DND-41 (cell line): Measurements from ENCODE around the gene B4GALNT1.

ENCODE experiments used
- ATAC-seq: fragments of 200-7000 bp; cut with Tn5 transposase; 3 replicates; pipeline ENCODE4 v1.9.1; 2021; ENCODE audit warnings: low read depth; ENCODE audit not compliant: insufficient read depth
- DNase-seq: peaks from one replicate; pipeline ENCODE4 v3.0.0-alpha.2; 2020
- H2AFZ ChIP-seq: 2 replicates; pipeline ENCODE4 v1.6.0; 2012; ENCODE audit warnings: low read depth, low read length
- H3K27ac ChIP-seq: 2 replicates; pipeline ENCODE4 v1.5.1; 2012; ENCODE audit warnings: low read length, inconsistent platforms
- H3K27me3 ChIP-seq: fragments of 200-600 bp; sonication (generic); 2 replicates; pipeline ENCODE4 v1.6.0; 2012; ENCODE audit warnings: low read length, mild to moderate bottlenecking, inconsistent platforms; ENCODE audit not compliant: insufficient read depth, poor library complexity
- H3K36me3 ChIP-seq: 2 replicates; pipeline ENCODE4 v1.5.1; 2012; ENCODE audit warnings: low read length, inconsistent platforms; ENCODE audit not compliant: insufficient read depth
- H3K4me1 ChIP-seq: 2 replicates; pipeline ENCODE4 v1.5.1; 2012; ENCODE audit warnings: mild to moderate bottlenecking, low read length; ENCODE audit not compliant: insufficient read depth
- H3K4me2 ChIP-seq: 2 replicates; pipeline ENCODE4 v1.6.0; 2012; ENCODE audit warnings: mild to moderate bottlenecking, moderate library complexity, low read length, inconsistent platforms; ENCODE audit not compliant: insufficient read depth
- H3K4me3 ChIP-seq, 2 experiments: fragments of 200-600 bp in 1 of 2; shearing (Covaris generic) in 1 of 2; 2 replicates each; pipeline ENCODE4 v1.5.1; 2012 to 2016; ENCODE audit warnings: inconsistent platforms in 2 of 2, low read length in 2 of 2, mild to moderate bottlenecking in 2 of 2, low read depth in 1 of 2, moderate library complexity in 1 of 2
- H3K79me2 ChIP-seq: 2 replicates; pipeline ENCODE4 v1.6.0; 2012; ENCODE audit warnings: low read length, inconsistent platforms; ENCODE audit not compliant: insufficient read depth
- H3K9ac ChIP-seq: 2 replicates; pipeline ENCODE4 v1.6.0; 2012; ENCODE audit warnings: low read depth, mild to moderate bottlenecking, inconsistent platforms, low read length, moderate library complexity
- H3K9me3 ChIP-seq: 2 replicates; pipeline ENCODE4 v1.5.1; 2012; ENCODE audit warnings: low read length, moderate library complexity, mild to moderate bottlenecking, inconsistent platforms; ENCODE audit not compliant: insufficient read depth, severe bottlenecking
- H4K20me1 ChIP-seq: 2 replicates; pipeline ENCODE4 v1.6.0; 2012; ENCODE audit warnings: low read length; ENCODE audit not compliant: insufficient read depth
- CTCF ChIP-seq: IDR thresholded peaks from 2 replicates; pipeline ENCODE4 v1.5.1; 2012; ENCODE audit warnings: borderline replicate concordance, low read length, moderate library complexity, mild to moderate bottlenecking; ENCODE audit not compliant: poor library complexity, severe bottlenecking; ENCODE audit errors: extremely low read depth
- EZH2 ChIP-seq: IDR thresholded peaks from 3 replicates; pipeline ENCODE4 v1.6.1; 2012; ENCODE audit warnings: borderline replicate concordance, low read depth, mild to moderate bottlenecking, moderate library complexity, low read length, inconsistent platforms; ENCODE audit not compliant: severe bottlenecking

Gene B4GALNT1

GRCh38 chr12:57609101-57609780, 23.8 kb downstream of the B4GALNT1 start:
- no peaks in the 10 kb centered on the region; the same call in 1 of the 2 replicates for H3K79me2 ChIP-seq
- H3K4me3 ChIP-seq, result no peak overlapping the region
- H3K4me2 ChIP-seq, result no peak overlapping the region
- H3K4me1 ChIP-seq, result peaks cover 14% of the 10 kb centered on the region
- ATAC-seq (no peak), DNase-seq (no peak)
- no peaks in the 10 kb centered on the region for H3K9me3 ChIP-seq
- H3K27me3 ChIP-seq, result peaks cover 22% of the 10 kb centered on the region
- TF ChIP-seq EZH2, result no peak
- no peak for TF ChIP-seq CTCF
- H3K9ac ChIP-seq, result no peak overlapping the region
- H4K20me1 ChIP-seq, result no peaks in the 10 kb centered on the region
- H3K36me3 ChIP-seq, result no peaks in the 10 kb centered on the region
- H2AFZ ChIP-seq, result no peak overlapping the region
- no peak overlapping the region for H3K27ac ChIP-seq

- Histone ChIP-seq H3K79me2 (no peaks in the 10 kb centered on the region; the same call in 1 of the 2 replicates), H2AFZ (no peak overlapping the region), H3K4me2 (no peak overlapping the region), H3K27ac (no peak overlapping the region), H3K36me3 (no peaks in the 10 kb centered on the region), H3K4me1 (peaks cover 21% of the 10 kb centered on the region), H3K27me3 (peaks cover 10% of the 10 kb centered on the region), H3K9ac (no peak overlapping the region), H3K9me3 (no peaks in the 10 kb centered on the region), H4K20me1 (no peaks in the 10 kb centered on the region), H3K4me3 (no peak overlapping the region)
- DNase-seq (no peak), ATAC-seq (no peak)
- TF ChIP-seq EZH2 (no peak), CTCF (no peak)
Measured at GRCh38 chr12:57607958-57608663, 24.9 kb downstream of the B4GALNT1 start.

- Histone ChIP-seq H3K9me3 (no peaks in the 10 kb centered on the region), H3K27ac (no peak overlapping the region), H3K4me1 (peaks cover 21% of the 10 kb centered on the region), H3K27me3 (no peaks in the 10 kb centered on the region), H4K20me1 (no peaks in the 10 kb centered on the region), H3K9ac (no peak overlapping the region), H3K4me3 (no peak overlapping the region), H3K4me2 (no peak overlapping the region), H2AFZ (no peak overlapping the region), H3K79me2 (no peaks in the 10 kb centered on the region; the same call in 1 of the 2 replicates), H3K36me3 (peaks cover 9% of the 10 kb centered on the region; the same call in 1 of the 2 replicates)
- no peak for DNase-seq
- no peak for ATAC-seq
- no peak for TF ChIP-seq CTCF
- TF ChIP-seq EZH2, result no peak
Measured at GRCh38 chr12:57606821-57607220, 26.2 kb downstream of the B4GALNT1 start.
